Measurements from ENCODE around the gene PDLIM1. TPM values are rescaled to one million over a fixed set of nuclear protein-coding genes. Genes with fewer than 3 reads are reported as not detected.

PDLIM1 gene
- total RNA-seq, 1 donor from 2014 or later, result 73.8 TPM

DNA sequence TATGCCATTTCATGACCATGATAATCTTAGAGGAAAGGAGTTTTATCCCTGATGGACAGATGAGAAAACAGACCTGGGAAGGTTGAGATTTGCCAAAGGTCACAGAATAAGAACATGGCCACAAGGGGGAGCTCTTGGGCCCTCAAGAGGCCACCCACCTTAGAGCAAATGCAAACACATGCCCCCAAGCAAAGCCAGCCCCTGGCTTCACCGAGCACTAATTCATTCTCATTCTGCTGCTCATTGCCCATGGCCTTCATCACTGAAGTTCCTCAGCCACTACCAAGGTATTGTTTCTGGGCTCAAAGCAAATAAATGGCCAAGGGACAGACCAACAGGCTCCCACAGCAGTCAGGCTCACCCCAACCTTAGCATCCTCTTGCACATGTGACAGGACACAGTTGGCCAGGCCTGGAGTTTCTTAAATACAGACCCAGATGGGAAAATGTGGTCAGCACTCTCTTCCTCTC is 44.2 kb downstream of the PDLIM1 start:
- H3K27ac Mint-ChIP-seq (ENCODE audit: unreplicated experiment), result no peak overlapping the region
- H3K27me3 Mint-ChIP-seq (ENCODE audit: unreplicated experiment), result no peaks in the 10 kb centered on the region
- H3K36me3 Mint-ChIP-seq (ENCODE audit: unreplicated experiment), result peaks cover 9% of the 10 kb centered on the region
- H3K4me3 Mint-ChIP-seq (ENCODE audit: unreplicated experiment), result no peak overlapping the region
- H3K4me1 Mint-ChIP-seq (ENCODE audit: unreplicated experiment), result peaks cover 17% of the 10 kb centered on the region
- DNase-seq (ENCODE audit: extremely low spot score, unreplicated experiment), result peak; percentile 88
- TF ChIP-seq, protein P1, sequence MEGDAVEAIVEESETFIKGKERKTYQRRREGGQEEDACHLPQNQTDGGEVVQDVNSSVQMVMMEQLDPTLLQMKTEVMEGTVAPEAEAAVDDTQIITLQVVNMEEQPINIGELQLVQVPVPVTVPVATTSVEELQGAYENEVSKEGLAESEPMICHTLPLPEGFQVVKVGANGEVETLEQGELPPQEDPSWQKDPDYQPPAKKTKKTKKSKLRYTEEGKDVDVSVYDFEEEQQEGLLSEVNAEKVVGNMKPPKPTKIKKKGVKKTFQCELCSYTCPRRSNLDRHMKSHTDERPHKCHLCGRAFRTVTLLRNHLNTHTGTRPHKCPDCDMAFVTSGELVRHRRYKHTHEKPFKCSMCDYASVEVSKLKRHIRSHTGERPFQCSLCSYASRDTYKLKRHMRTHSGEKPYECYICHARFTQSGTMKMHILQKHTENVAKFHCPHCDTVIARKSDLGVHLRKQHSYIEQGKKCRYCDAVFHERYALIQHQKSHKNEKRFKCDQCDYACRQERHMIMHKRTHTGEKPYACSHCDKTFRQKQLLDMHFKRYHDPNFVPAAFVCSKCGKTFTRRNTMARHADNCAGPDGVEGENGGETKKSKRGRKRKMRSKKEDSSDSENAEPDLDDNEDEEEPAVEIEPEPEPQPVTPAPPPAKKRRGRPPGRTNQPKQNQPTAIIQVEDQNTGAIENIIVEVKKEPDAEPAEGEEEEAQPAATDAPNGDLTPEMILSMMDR (IDR thresholded peaks at IDR 0.05), result peak; percentile 89
- no peaks in the 10 kb centered on the region for H3K9me3 Mint-ChIP-seq (ENCODE audit: unreplicated experiment)

DNA sequence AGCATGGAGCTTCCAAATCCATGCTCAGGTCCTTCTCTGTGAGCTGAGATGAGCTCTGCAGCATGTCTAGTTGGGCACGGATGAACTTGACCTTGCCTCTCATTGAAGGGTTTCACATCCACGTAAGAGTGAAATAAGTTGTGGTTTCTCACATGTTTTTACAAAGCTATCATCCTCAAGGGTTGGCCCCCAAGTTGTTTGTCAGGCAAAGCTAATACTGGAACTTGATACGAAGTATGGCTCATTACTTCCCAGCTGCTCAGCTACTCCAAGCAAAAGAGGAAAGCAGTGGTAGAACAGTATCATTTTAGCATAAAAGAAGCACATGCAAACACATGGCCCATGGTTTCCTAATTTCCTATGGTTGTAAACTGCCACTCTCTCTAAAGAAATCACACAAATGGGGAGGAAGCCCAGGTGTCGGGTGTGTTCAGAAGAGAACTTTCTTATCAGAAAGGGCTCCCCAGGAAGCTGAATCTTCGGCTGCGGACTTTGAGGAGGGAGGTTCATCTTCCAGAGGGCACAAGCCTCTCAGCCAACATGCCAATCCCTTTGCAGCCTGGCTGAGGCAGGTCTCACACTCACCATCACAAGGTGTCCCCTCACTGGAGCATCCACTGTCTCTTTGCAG is 45.3 kb downstream of the PDLIM1 start:
- TF ChIP-seq, protein P1 (IDR thresholded peaks at IDR 0.05), result no peak
- no peak overlapping the region for H3K27ac Mint-ChIP-seq (ENCODE audit: unreplicated experiment)

DNA sequence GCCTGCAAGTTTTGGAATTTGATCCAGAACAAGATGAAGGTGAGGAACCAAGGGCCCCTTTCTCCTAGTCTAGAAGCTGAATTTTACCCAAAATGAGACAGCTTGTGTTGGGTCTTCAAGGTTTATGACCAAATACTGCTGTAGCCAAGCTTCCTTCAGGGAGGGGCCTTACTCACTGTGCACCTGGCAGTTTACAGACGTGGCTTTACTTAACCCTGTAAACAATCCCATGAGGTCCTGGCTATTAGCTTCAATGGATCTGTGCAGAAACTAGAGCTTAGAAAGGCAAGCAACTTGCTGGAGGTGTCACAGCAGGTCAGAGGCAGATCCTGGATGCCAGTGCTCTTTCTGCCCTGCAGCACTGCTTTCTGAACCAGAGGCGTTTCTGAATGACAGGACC is 46.7 kb downstream of the PDLIM1 start:
- H3K27me3 Mint-ChIP-seq (ENCODE audit: unreplicated experiment), result no peaks in the 10 kb centered on the region
- no peaks in the 10 kb centered on the region for H3K9me3 Mint-ChIP-seq (ENCODE audit: unreplicated experiment)
- peaks cover 17% of the 10 kb centered on the region for H3K4me1 Mint-ChIP-seq (ENCODE audit: unreplicated experiment)
- peaks cover 21% of the 10 kb centered on the region for H3K36me3 Mint-ChIP-seq (ENCODE audit: unreplicated experiment)
- no peak overlapping the region for H3K27ac Mint-ChIP-seq (ENCODE audit: unreplicated experiment)
- DNase-seq (ENCODE audit: extremely low spot score, unreplicated experiment), result no peak
- no peak overlapping the region for H3K4me3 Mint-ChIP-seq (ENCODE audit: unreplicated experiment)
- TF ChIP-seq, protein P1 (IDR thresholded peaks at IDR 0.05), result no peak

More for the DNA sequence above, 45.3 kb downstream of the PDLIM1 start:
- Mint-ChIP-seq H3K9me3 (ENCODE audit: unreplicated experiment) (no peaks in the 10 kb centered on the region), H3K27me3 (ENCODE audit: unreplicated experiment) (no peaks in the 10 kb centered on the region), H3K4me1 (ENCODE audit: unreplicated experiment) (peaks cover 17% of the 10 kb centered on the region), H3K4me3 (ENCODE audit: unreplicated experiment) (no peak overlapping the region), H3K36me3 (ENCODE audit: unreplicated experiment) (peaks cover 9% of the 10 kb centered on the region)
- DNase-seq (ENCODE audit: extremely low spot score, unreplicated experiment), result no peak

DNA sequence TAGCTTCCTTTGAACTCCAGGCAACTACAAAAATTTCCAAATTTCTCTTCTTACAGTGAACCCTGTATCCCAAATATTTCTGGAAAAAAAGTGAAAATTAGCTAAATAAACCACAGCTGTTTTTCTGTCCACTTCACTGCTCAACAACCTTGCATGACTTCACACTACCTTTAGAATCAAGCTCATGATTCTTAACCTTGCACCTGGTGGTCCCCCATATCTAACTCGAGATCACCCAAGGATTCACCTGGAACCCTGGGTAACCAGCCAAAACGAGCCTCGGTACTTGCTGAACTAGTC is 47.5 kb downstream of the PDLIM1 start:
- no peak for DNase-seq (ENCODE audit: extremely low spot score, unreplicated experiment)
- Mint-ChIP-seq H3K4me1 (ENCODE audit: unreplicated experiment) (peaks cover 16% of the 10 kb centered on the region), H3K9me3 (ENCODE audit: unreplicated experiment) (no peaks in the 10 kb centered on the region), H3K4me3 (ENCODE audit: unreplicated experiment) (no peak overlapping the region), H3K36me3 (ENCODE audit: unreplicated experiment) (peaks cover 21% of the 10 kb centered on the region), H3K27ac (ENCODE audit: unreplicated experiment) (no peak overlapping the region), H3K27me3 (ENCODE audit: unreplicated experiment) (no peaks in the 10 kb centered on the region)
- TF ChIP-seq, protein P1 (IDR thresholded peaks at IDR 0.05), result no peak

DNA sequence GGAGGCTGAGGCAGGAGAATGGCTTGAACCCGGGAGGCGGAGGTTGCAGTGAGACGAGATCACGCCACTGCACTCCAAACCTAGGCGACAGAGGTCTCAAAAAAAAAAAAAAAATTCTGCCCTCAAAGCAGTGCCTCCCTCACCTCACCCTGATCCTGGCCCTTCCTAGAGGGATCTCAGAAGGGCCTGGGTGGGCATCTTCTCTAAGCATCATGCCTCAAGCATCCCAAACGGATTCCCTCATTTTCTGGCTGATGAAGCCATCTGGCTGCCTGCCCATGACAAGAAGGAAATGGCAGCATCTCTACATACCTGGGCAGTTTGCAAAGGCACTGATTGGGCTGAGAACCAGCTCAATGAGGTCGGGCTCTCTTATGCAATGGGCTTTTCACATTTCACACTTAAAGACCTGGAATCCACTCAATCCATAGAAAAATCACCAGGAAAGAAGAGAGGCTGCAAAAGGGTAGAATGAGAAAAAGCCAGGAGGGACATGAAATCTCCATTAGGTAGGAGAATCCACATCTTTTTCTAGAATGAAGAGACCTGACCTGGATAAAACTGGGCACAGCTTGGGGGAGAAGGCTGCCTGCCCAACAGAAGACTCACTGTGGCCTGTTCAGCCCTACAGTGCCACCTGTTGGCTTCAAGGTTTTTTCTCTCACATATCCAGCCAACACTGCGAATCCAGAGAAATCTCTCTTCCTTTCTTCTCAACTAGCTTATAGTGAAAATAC is 48.1 kb downstream of the PDLIM1 start:
- peaks cover 21% of the 10 kb centered on the region for H3K36me3 Mint-ChIP-seq (ENCODE audit: unreplicated experiment)
- TF ChIP-seq, protein P1 (IDR thresholded peaks at IDR 0.05), result peak; percentile 90
- H3K9me3 Mint-ChIP-seq (ENCODE audit: unreplicated experiment), result no peaks in the 10 kb centered on the region
- DNase-seq (ENCODE audit: extremely low spot score, unreplicated experiment), result no peak
- H3K27me3 Mint-ChIP-seq (ENCODE audit: unreplicated experiment), result no peaks in the 10 kb centered on the region
- no peak overlapping the region for H3K4me3 Mint-ChIP-seq (ENCODE audit: unreplicated experiment)
- peaks cover 12% of the 10 kb centered on the region for H3K4me1 Mint-ChIP-seq (ENCODE audit: unreplicated experiment)
- H3K27ac Mint-ChIP-seq (ENCODE audit: unreplicated experiment), result no peak overlapping the region
